GM23338 (cell line): ENCODE data around the gene ROR1. TPM values are rescaled to one million over a fixed set of nuclear protein-coding genes. Genes with fewer than 3 reads are reported as not detected.

ENCODE experiments used
- ATAC-seq: fragments of 200-7000 bp; cut with Tn5 transposase; 3 replicates; pipeline ENCODE4 v1.9.1; 2020
- DNase-seq: peaks from one replicate; pipeline ENCODE4 v3.0.0-alpha.2; 2015; ENCODE audit warnings: low spot score
- H2AFZ ChIP-seq: fragments of 200-600 bp; sonication (generic); 2 replicates; pipeline ENCODE4 v1.8.0; 2016; ENCODE audit warnings: antibody characterized with exemption, mild to moderate bottlenecking, moderate library complexity
- H3F3A ChIP-seq: fragments of 200-600 bp; sonication (generic); replicated peaks from 2 replicates; pipeline ENCODE4 v1.8.0; 2017; ENCODE audit warnings: antibody characterized with exemption, mixed run types, low read depth
- H3K27ac ChIP-seq: fragments of 200-600 bp; sonication (generic); 2 replicates; pipeline ENCODE4 v1.6.1; 2016; ENCODE audit warnings: low read depth
- H3K27me3 ChIP-seq: fragments of 200-600 bp; sonication (generic); 2 replicates; pipeline ENCODE4 v1.8.0; 2016; ENCODE audit warnings: mild to moderate bottlenecking, mixed run types, moderate library complexity; ENCODE audit not compliant: insufficient read depth
- H3K36me3 ChIP-seq: fragments of 200-600 bp; sonication (generic); 2 replicates; pipeline ENCODE4 v1.8.0; 2016; ENCODE audit warnings: mild to moderate bottlenecking; ENCODE audit not compliant: insufficient read depth
- H3K4me1 ChIP-seq: fragments of 200-600 bp; sonication (generic); 2 replicates; pipeline ENCODE4 v1.8.0; 2016; ENCODE audit warnings: mild to moderate bottlenecking, moderate library complexity; ENCODE audit not compliant: insufficient read depth
- H3K4me2 ChIP-seq: fragments of 200-600 bp; sonication (generic); 2 replicates; pipeline ENCODE4 v1.7.1; 2017; ENCODE audit warnings: mixed run types
- H3K4me3 ChIP-seq: fragments of 200-600 bp; sonication (generic); 2 replicates; pipeline ENCODE4 v1.6.1; 2016; ENCODE audit warnings: mixed run types
- H3K79me2 ChIP-seq: fragments of 200-600 bp; sonication (generic); replicated peaks from 2 replicates; pipeline ENCODE4 v1.8.0; 2017; ENCODE audit warnings: mild to moderate bottlenecking; ENCODE audit not compliant: insufficient read depth
- H3K9me2 ChIP-seq: fragments of 200-600 bp; sonication (generic); 2 replicates; pipeline ENCODE4 v1.8.0; 2017; ENCODE audit not compliant: insufficient read depth
- H4K20me1 ChIP-seq: fragments of 200-600 bp; sonication (generic); replicated peaks from 2 replicates; pipeline ENCODE4 v1.8.0; 2017; ENCODE audit warnings: mild to moderate bottlenecking; ENCODE audit not compliant: insufficient read depth
- H3K27ac Mint-ChIP-seq: 2 replicates; pipeline ENCODE4 v1.8.0; 2020; ENCODE audit warnings: inconsistent platforms, mild to moderate bottlenecking, moderate library complexity, mixed read lengths
- H3K27me3 Mint-ChIP-seq: 3 replicates; pipeline ENCODE4 v1.8.0; 2022; ENCODE audit warnings: low read depth, mild to moderate bottlenecking, moderate library complexity, mixed read lengths, inconsistent platforms; ENCODE audit not compliant: insufficient read depth, poor library complexity
- H3K36me3 Mint-ChIP-seq: 3 replicates; pipeline ENCODE4 v1.8.0; 2021; ENCODE audit warnings: low read depth, mild to moderate bottlenecking, inconsistent platforms, moderate library complexity, mixed read lengths
- H3K4me1 Mint-ChIP-seq: 3 replicates; pipeline ENCODE4 v1.8.0; 2020; ENCODE audit warnings: mild to moderate bottlenecking, inconsistent platforms, mixed read lengths
- H3K4me3 Mint-ChIP-seq: 3 replicates; pipeline ENCODE4 v1.8.0; 2021; ENCODE audit warnings: moderate library complexity, mild to moderate bottlenecking, inconsistent platforms, mixed read lengths
- H3K9me3 Mint-ChIP-seq: 3 replicates; pipeline ENCODE4 v1.8.0; 2020; ENCODE audit warnings: moderate library complexity, mild to moderate bottlenecking, inconsistent platforms, mixed read lengths
- CREB1 ChIP-seq: fragments of 250-450 bp; sonication (Bioruptor Pico); IDR thresholded peaks from 2 replicates; pipeline ENCODE4 v1.5.0; 2020; ENCODE audit warnings: low read depth, mild to moderate bottlenecking, moderate library complexity
- EZH2phosphoT487 ChIP-seq: fragments of 200-600 bp; sonication (generic); IDR thresholded peaks from one replicate; pipeline ENCODE4 v1.8.1; 2018; ENCODE audit warnings: antibody characterized with exemption; ENCODE audit not compliant: unreplicated experiment
- JUNB ChIP-seq: IDR thresholded peaks from one replicate; pipeline ENCODE4 v1.6.1; 2016; ENCODE audit warnings: antibody characterized with exemption; ENCODE audit not compliant: unreplicated experiment
- NANOG ChIP-seq: IDR thresholded peaks from 2 replicates; pipeline ENCODE4 v1.6.1; 2016; ENCODE audit warnings: antibody characterized with exemption, borderline replicate concordance
- POLR2AphosphoS5 ChIP-seq: IDR thresholded peaks from 2 replicates; pipeline ENCODE4 v1.6.1; 2016; ENCODE audit warnings: antibody characterized with exemption, low read depth
- STAT1 ChIP-seq: IDR thresholded peaks from one replicate; pipeline ENCODE4 v1.6.1; 2016; ENCODE audit warnings: antibody characterized with exemption; ENCODE audit not compliant: unreplicated experiment
- ZNF331 ChIP-seq: fragments of 250-450 bp; sonication (Bioruptor Pico); IDR thresholded peaks from 2 replicates; pipeline ENCODE4 v1.5.0; 2020; ENCODE audit warnings: low read depth, mild to moderate bottlenecking, moderate library complexity
- polyA plus RNA-seq: library from polyadenylated mRNA; unstranded; fragments of >200 nt; fragmentation: Nextera tagmentation; extraction: Ambion mirVana; gene quantifications from 2 replicates; pipeline ENCODE4 v1.2.1, GENCODE V29; 2016
- total RNA-seq: library from RNA; depleted of rRNA; stranded (reverse); fragments of >200 nt; shearing (Covaris generic); gene quantifications from 2 replicates; pipeline ENCODE4 v1.2.3, GENCODE V29; 2014
- TF ChIP-seq, protein P1 (sequence below), 2 experiments: fragments of 200-600 bp in 1 of 2; sonication (generic) in 1 of 2; conservative IDR thresholded peaks; 2 replicates each; pipeline versions ENCODE4 v1.5.1 to v1.6.1; 2016 to 2017; ENCODE audit warnings: antibody characterized with exemption in 2 of 2, low read depth in 2 of 2, mild to moderate bottlenecking in 2 of 2, moderate library complexity in 1 of 2
- TF ChIP-seq, protein P2 (sequence below): IDR thresholded peaks from one replicate; pipeline ENCODE4 v1.6.1; 2018; ENCODE audit warnings: antibody characterized with exemption; ENCODE audit not compliant: unreplicated experiment

Gene ROR1
- total and polyA plus RNA-seq, 2 experiments from 2014 or later = 59.7 to 96.0 TPM

DNA sequence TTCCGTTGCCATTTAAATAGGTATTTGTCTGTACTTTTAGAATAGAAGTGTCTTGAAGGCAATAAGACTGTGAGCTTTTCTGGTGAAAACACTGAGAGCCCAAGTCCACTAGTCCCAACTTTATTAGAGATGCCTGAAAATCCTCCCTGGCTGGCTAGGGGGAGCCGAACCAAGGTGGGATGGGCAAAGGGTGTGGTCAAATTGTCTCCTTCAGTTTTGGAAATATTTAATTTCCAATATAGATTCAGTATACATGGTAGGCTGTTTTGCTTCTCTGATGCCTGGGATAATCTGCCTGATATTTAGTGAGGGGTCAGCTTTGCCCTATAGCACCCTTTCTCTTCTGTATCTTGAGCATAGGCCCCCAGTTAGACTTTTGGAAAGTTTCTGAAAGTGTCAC is 3.5 kb downstream of the ROR1 start:
- no peaks in the 10 kb centered on the region; the same call in 2 of the 3 replicates for H3K9me3 Mint-ChIP-seq
- H3K4me1 Mint-ChIP-seq = peaks cover 74% of the 10 kb centered on the region
- Histone ChIP-seq H4K20me1 (no peaks in the 10 kb centered on the region; the same call in 1 of the 2 replicates), H3F3A (peaks cover 12% of the 10 kb centered on the region; the same call in 1 of the 2 replicates), H2AFZ (no peak overlapping the region), H3K79me2 (peaks cover 63% of the 10 kb centered on the region), H3K9me2 (no peaks in the 10 kb centered on the region), H3K4me2 (peak overlapping the region; percentile 77), H3K27me3 (no peaks in the 10 kb centered on the region), H3K36me3 (no peaks in the 10 kb centered on the region), H3K27ac (peak overlapping the region; percentile 98; the same call in 1 of the 2 replicates), H3K4me1 (peaks cover 73% of the 10 kb centered on the region), H3K4me3 (peak overlapping the region; percentile 72)
- H3K36me3 Mint-ChIP-seq = peaks cover 7% of the 10 kb centered on the region; the same call in 1 of the 3 replicates
- DNase-seq = no peak
- no peak for TF ChIP-seq EZH2phosphoT487
- TF ChIP-seq CREB1 (CRISPR knock-in tag) = no peak
- TF ChIP-seq, protein P1, sequence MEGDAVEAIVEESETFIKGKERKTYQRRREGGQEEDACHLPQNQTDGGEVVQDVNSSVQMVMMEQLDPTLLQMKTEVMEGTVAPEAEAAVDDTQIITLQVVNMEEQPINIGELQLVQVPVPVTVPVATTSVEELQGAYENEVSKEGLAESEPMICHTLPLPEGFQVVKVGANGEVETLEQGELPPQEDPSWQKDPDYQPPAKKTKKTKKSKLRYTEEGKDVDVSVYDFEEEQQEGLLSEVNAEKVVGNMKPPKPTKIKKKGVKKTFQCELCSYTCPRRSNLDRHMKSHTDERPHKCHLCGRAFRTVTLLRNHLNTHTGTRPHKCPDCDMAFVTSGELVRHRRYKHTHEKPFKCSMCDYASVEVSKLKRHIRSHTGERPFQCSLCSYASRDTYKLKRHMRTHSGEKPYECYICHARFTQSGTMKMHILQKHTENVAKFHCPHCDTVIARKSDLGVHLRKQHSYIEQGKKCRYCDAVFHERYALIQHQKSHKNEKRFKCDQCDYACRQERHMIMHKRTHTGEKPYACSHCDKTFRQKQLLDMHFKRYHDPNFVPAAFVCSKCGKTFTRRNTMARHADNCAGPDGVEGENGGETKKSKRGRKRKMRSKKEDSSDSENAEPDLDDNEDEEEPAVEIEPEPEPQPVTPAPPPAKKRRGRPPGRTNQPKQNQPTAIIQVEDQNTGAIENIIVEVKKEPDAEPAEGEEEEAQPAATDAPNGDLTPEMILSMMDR (conservative IDR thresholded peaks at IDR 0.05; ENCODE audit: low read depth in 2 of 2) = peak; percentile 46 to 53
- TF ChIP-seq STAT1 = no peak
- peak overlapping the region; percentile 97 for H3K4me3 Mint-ChIP-seq
- H3K27me3 Mint-ChIP-seq = peaks cover 14% of the 10 kb centered on the region
- ATAC-seq = no peak
- peak overlapping the region; percentile 96 for H3K27ac Mint-ChIP-seq

DNA sequence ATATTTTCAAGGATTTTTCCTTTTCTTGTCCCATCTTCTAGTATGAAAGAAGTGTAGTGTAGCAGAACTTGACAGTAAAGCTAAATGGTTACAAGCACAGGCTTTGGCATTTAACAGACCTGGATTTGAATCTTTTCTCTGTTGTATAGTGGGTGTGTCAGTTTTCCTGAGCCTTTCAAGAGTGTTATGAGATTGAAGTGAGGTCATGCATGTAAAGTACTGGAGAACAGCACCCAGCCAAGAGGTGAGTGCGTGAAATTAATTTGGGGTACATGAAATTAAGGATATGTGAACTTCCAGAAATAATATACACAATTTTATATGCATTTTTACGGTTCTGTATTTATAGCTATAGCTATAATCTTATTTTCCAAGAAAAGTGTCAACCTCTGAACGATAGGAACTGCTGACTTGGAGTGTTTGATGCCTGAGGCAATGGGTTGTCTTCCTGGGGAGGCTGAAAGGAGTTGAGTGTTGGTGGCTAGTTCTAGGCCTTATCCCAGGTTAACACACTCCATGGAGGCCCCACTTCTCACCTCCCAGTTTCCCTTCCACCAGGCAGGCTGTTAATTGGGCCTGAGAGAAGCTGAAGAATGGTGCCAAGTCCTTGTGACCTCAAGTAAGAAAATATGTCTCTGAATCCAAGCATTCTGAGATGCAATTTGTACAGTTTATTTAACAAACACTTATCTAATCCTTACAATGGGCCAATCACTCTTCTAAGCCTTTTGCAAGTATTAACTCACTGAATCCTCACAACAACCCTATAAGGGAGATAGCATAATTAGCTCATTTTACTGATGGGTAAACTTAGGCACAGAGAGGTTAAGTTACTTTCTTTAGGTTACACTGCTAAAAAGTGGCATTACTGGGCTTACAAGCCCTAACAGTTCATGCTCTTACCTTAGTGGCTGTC is 4.4 kb downstream of the ROR1 start:
- ATAC-seq (no peak), DNase-seq (no peak)
- no peaks in the 10 kb centered on the region; the same call in 1 of the 2 replicates for H4K20me1 ChIP-seq
- H3K27me3 ChIP-seq = no peaks in the 10 kb centered on the region
- H3K27me3 Mint-ChIP-seq = peaks cover 14% of the 10 kb centered on the region
- peak overlapping the region; percentile 96; the same call in 1 of the 2 replicates for H3K27ac ChIP-seq
- H3K27ac Mint-ChIP-seq = peak overlapping the region; percentile 16; the same call in 1 of the 2 replicates
- no peak overlapping the region for H2AFZ ChIP-seq
- no peaks in the 10 kb centered on the region for H3K36me3 ChIP-seq
- H3K4me1 ChIP-seq = peaks cover 71% of the 10 kb centered on the region
- H3K36me3 Mint-ChIP-seq = peaks cover 6% of the 10 kb centered on the region; the same call in 1 of the 3 replicates
- no peaks in the 10 kb centered on the region; the same call in 2 of the 3 replicates for H3K9me3 Mint-ChIP-seq
- H3K4me2 ChIP-seq = peak overlapping the region; percentile 77
- peak overlapping the region; percentile 38; the same call in 1 of the 3 replicates for H3K4me3 Mint-ChIP-seq
- H3K9me2 ChIP-seq = no peaks in the 10 kb centered on the region
- H3K4me3 ChIP-seq = 0 out of 2 replicates have a peak overlapping the region, but pooled peaks have one; percentile 29
- peaks cover 74% of the 10 kb centered on the region for H3K4me1 Mint-ChIP-seq
- H3K79me2 ChIP-seq = peaks cover 67% of the 10 kb centered on the region
- H3F3A ChIP-seq = peaks cover 13% of the 10 kb centered on the region; the same call in 1 of the 2 replicates
- TF ChIP-seq STAT1 (no peak), POLR2AphosphoS5 (no peak), ZNF331 (no peak), NANOG (no peak), EZH2phosphoT487 (no peak), JUNB (no peak)
- TF ChIP-seq, protein P2, sequence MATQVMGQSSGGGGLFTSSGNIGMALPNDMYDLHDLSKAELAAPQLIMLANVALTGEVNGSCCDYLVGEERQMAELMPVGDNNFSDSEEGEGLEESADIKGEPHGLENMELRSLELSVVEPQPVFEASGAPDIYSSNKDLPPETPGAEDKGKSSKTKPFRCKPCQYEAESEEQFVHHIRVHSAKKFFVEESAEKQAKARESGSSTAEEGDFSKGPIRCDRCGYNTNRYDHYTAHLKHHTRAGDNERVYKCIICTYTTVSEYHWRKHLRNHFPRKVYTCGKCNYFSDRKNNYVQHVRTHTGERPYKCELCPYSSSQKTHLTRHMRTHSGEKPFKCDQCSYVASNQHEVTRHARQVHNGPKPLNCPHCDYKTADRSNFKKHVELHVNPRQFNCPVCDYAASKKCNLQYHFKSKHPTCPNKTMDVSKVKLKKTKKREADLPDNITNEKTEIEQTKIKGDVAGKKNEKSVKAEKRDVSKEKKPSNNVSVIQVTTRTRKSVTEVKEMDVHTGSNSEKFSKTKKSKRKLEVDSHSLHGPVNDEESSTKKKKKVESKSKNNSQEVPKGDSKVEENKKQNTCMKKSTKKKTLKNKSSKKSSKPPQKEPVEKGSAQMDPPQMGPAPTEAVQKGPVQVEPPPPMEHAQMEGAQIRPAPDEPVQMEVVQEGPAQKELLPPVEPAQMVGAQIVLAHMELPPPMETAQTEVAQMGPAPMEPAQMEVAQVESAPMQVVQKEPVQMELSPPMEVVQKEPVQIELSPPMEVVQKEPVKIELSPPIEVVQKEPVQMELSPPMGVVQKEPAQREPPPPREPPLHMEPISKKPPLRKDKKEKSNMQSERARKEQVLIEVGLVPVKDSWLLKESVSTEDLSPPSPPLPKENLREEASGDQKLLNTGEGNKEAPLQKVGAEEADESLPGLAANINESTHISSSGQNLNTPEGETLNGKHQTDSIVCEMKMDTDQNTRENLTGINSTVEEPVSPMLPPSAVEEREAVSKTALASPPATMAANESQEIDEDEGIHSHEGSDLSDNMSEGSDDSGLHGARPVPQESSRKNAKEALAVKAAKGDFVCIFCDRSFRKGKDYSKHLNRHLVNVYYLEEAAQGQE = no peak
